Progenitor cell of endocrine pancreas (in vitro differentiated cells): ENCODE measurements around the gene MSGN1. TPM values are rescaled to one million over a fixed set of nuclear protein-coding genes. Genes with fewer than 3 reads are reported as not detected.

Experiments used
- DNase-seq: peaks from one replicate; pipeline ENCODE4 v3.0.0; 2021; ENCODE audit warnings: low spot score; ENCODE audit not compliant: unreplicated experiment
- H3K27ac Mint-ChIP-seq: 2 replicates; pipeline ENCODE4 v1.8.0; 2021; ENCODE audit warnings: mild to moderate bottlenecking, moderate library complexity, mixed read lengths
- H3K27me3 Mint-ChIP-seq: 2 replicates; pipeline ENCODE4 v1.8.0; 2021; ENCODE audit warnings: mixed read lengths
- H3K36me3 Mint-ChIP-seq: 2 replicates; pipeline ENCODE4 v1.8.0; 2022; ENCODE audit warnings: mixed read lengths; ENCODE audit not compliant: insufficient read depth
- H3K4me1 Mint-ChIP-seq: 2 replicates; pipeline ENCODE4 v1.8.0; 2021; ENCODE audit warnings: low read depth, mixed read lengths
- H3K4me3 Mint-ChIP-seq: 2 replicates; pipeline ENCODE4 v1.8.0; 2021; ENCODE audit warnings: low read depth, mild to moderate bottlenecking, moderate library complexity, mixed read lengths
- H3K9me3 Mint-ChIP-seq: 2 replicates; pipeline ENCODE4 v1.8.0; 2021; ENCODE audit warnings: low read depth, mixed read lengths
- CTCF ChIP-seq: fragments of 200-600 bp; sonication (generic); IDR thresholded peaks from one replicate; pipeline ENCODE4 v1.5.0; 2021; ENCODE audit warnings: antibody characterized with exemption, mild to moderate bottlenecking; ENCODE audit not compliant: unreplicated experiment
- total RNA-seq: library from RNA; stranded (reverse); gene quantifications from 2 replicates; pipeline ENCODE4 v1.2.1, GENCODE V29; 2021

Gene MSGN1
- total RNA-seq, 1 donor from 2014 or later, result not detected

GRCh38 chr2:17798338-17798737 lies 17.9 kb upstream of the MSGN1 start:
- Mint-ChIP-seq H3K4me1 (no peaks in the 10 kb centered on the region), H3K27ac (no peak overlapping the region), H3K27me3 (peaks cover 5% of the 10 kb centered on the region), H3K9me3 (no peaks in the 10 kb centered on the region), H3K4me3 (no peak overlapping the region), H3K36me3 (no peaks in the 10 kb centered on the region)
- DNase-seq, result no peak
- TF ChIP-seq CTCF, result no peak

- Mint-ChIP-seq H3K4me3 (no peak overlapping the region), H3K36me3 (no peaks in the 10 kb centered on the region), H3K9me3 (no peaks in the 10 kb centered on the region), H3K27me3 (peaks cover 4% of the 10 kb centered on the region), H3K4me1 (no peaks in the 10 kb centered on the region), H3K27ac (peak overlapping the region; percentile 8)
- no peak for TF ChIP-seq CTCF
- no peak for DNase-seq
Measured at GRCh38 chr2:17799301-17800120, 16.7 kb upstream of the MSGN1 start.

- H3K9me3 Mint-ChIP-seq, result no peaks in the 10 kb centered on the region
- H3K4me3 Mint-ChIP-seq, result no peak overlapping the region
- H3K36me3 Mint-ChIP-seq, result no peaks in the 10 kb centered on the region
- no peak for TF ChIP-seq CTCF
- no peaks in the 10 kb centered on the region for H3K4me1 Mint-ChIP-seq
- no peak for DNase-seq
- no peak overlapping the region for H3K27ac Mint-ChIP-seq
- peaks cover 4% of the 10 kb centered on the region for H3K27me3 Mint-ChIP-seq
Measured at GRCh38 chr2:17800219-17800618, 16.0 kb upstream of the MSGN1 start.

GRCh38 chr2:17800693-17801458 lies 15.4 kb upstream of the MSGN1 start:
- DNase-seq, result no peak
- H3K9me3 Mint-ChIP-seq, result no peaks in the 10 kb centered on the region
- no peaks in the 10 kb centered on the region for H3K4me1 Mint-ChIP-seq
- no peaks in the 10 kb centered on the region for H3K36me3 Mint-ChIP-seq
- peaks cover 4% of the 10 kb centered on the region for H3K27me3 Mint-ChIP-seq
- H3K4me3 Mint-ChIP-seq, result no peak overlapping the region
- H3K27ac Mint-ChIP-seq, result no peak overlapping the region
- TF ChIP-seq CTCF, result no peak

- DNase-seq, result no peak
- Mint-ChIP-seq H3K27me3 (peaks cover 4% of the 10 kb centered on the region), H3K4me3 (no peak overlapping the region), H3K27ac (no peak overlapping the region), H3K36me3 (no peaks in the 10 kb centered on the region), H3K4me1 (no peaks in the 10 kb centered on the region), H3K9me3 (no peaks in the 10 kb centered on the region)
- no peak for TF ChIP-seq CTCF
Measured at GRCh38 chr2:17803497-17803896, 12.8 kb upstream of the MSGN1 start.
